Measurements from ENCODE around the gene USF1. TPM values are rescaled to one million over a fixed set of nuclear protein-coding genes. Genes with fewer than 3 reads are reported as not detected.

USF1 gene
- total and polyA plus RNA-seq, 8 donors = 7.2 to 566 (median 60.5) TPM

- H3K27me3 ChIP-seq = no peaks in the 10 kb centered on the region
- WGBS, 5 donors = 7 to 13% (median 9%) methylated on average over 3 of the region's 3 CpGs
- H3K4me1 ChIP-seq = peaks cover 10 to 46% (median 30%) of the 10 kb centered on the region in 4 donors
- H3K36me3 ChIP-seq = peaks cover 37 to 44% (median 43%) of the 10 kb centered on the region in 4 donors
- intact Hi-C loops (cut with DNase I; ENCODE audit: low total_unique reads) = no loop called here
- no peak for DNase-seq
- TF ChIP-seq, protein P1, sequence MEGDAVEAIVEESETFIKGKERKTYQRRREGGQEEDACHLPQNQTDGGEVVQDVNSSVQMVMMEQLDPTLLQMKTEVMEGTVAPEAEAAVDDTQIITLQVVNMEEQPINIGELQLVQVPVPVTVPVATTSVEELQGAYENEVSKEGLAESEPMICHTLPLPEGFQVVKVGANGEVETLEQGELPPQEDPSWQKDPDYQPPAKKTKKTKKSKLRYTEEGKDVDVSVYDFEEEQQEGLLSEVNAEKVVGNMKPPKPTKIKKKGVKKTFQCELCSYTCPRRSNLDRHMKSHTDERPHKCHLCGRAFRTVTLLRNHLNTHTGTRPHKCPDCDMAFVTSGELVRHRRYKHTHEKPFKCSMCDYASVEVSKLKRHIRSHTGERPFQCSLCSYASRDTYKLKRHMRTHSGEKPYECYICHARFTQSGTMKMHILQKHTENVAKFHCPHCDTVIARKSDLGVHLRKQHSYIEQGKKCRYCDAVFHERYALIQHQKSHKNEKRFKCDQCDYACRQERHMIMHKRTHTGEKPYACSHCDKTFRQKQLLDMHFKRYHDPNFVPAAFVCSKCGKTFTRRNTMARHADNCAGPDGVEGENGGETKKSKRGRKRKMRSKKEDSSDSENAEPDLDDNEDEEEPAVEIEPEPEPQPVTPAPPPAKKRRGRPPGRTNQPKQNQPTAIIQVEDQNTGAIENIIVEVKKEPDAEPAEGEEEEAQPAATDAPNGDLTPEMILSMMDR (IDR thresholded peaks at IDR 0.05) = no peak
- TF ChIP-seq POLR2A (IDR thresholded peaks at IDR 0.05) (no peak), POLR2AphosphoS5 (IDR thresholded peaks at IDR 0.05) (no peak), EP300 (IDR thresholded peaks at IDR 0.05) (no peak)
- no peaks in the 10 kb centered on the region for H3K9me3 ChIP-seq
- peak overlapping the region; percentile 30 to 86 (median 75) for H3K27ac ChIP-seq
- peak overlapping the region; percentile 60 to 71 (median 62) for H3K4me3 ChIP-seq
Measured at GRCh38 chr1:161039154-161039545, 6.6 kb downstream of the USF1 start.

DNA sequence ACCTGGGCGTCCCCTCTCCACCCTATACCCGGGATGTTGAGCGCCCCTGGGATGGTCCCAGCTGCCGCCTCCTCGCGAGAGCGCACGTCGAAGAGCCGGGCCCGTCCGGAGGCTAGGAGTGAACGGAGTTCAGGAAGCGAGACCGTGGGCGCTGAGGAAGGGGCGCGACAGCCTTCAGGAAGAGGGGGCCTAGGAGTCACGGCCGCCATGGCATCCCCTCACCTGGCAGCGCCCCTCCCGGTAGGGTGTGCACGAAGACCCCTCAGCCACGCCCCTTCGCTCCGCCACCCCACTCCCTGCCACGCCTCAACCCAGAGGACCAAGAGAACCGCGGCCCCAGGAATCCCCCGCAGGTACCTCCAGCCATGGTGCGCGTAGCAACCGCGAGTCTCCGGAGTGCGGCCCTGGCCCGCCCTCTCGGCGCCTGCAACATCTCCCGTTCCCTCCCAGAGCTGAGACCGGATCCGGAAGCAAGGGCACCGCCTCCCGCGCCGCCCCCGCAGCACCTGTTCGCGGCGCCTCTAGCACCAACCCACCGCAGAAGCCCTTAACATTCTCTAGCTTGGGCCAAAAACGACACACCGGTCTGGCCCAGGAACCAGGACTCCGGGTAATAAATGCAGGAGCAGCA is 7.1 kb downstream of the USF1 start, which contains the start of gene TSTD1:
TSS of gene TSTD1 (minus strand) at position 442 of the 631 bp plus-strand sequence. CDS start at position 367, 75 bp downstream.
- no peaks in the 10 kb centered on the region for H3K9me3 ChIP-seq
- intact Hi-C loops (cut with DNase I; ENCODE audit: low total_unique reads) = no loop called here
- TF ChIP-seq, protein P1 (IDR thresholded peaks at IDR 0.05) = no peak
- peak in 2 of 3 donors; percentile 59 to 84 for TF ChIP-seq POLR2AphosphoS5 (IDR thresholded peaks at IDR 0.05)
- TF ChIP-seq EP300 (IDR thresholded peaks at IDR 0.05) = no peak
- DNase-seq = peak; percentile 80 to 93
- peak within 1 kb of the TSS; percentile 30 to 86 (median 75) for H3K27ac ChIP-seq
- H3K27me3 ChIP-seq = no peaks in the 10 kb centered on the region
- H3K4me3 ChIP-seq = peak within 1 kb of the TSS; percentile 60 to 71 (median 62)
- peaks cover 6 to 40% (median 25%) of the 10 kb centered on the region in 4 donors for H3K4me1 ChIP-seq
- 9 to 19% (median 16%) methylated on average over 16 to 54 of the region's 54 CpGs for WGBS, 5 donors
- H3K36me3 ChIP-seq = peaks cover 37 to 44% (median 43%) of the 10 kb centered on the region in 4 donors

- peak overlapping the region; percentile 30 to 86 (median 75) for H3K27ac ChIP-seq
- TF ChIP-seq POLR2A (IDR thresholded peaks at IDR 0.05) (no peak), EP300 (IDR thresholded peaks at IDR 0.05) (no peak), POLR2AphosphoS5 (IDR thresholded peaks at IDR 0.05) (no peak)
- TF ChIP-seq, protein P1 (IDR thresholded peaks at IDR 0.05) = no peak
- DNase-seq = peak in 1 of 2 donors; percentile 56
- H3K4me3 ChIP-seq = peak overlapping the region; percentile 60 to 71 (median 62)
- no peaks in the 10 kb centered on the region for H3K27me3 ChIP-seq
- H3K36me3 ChIP-seq = peaks cover 37 to 39% (median 38%) of the 10 kb centered on the region in 4 donors
- intact Hi-C loops (cut with DNase I; ENCODE audit: low total_unique reads) = no loop called here
- whole genome bisulfite sequencing, 5 donors = 37 to 51% (median 43%) methylated on average over 20 to 21 of the region's 21 CpGs
- no peaks in the 10 kb centered on the region for H3K9me3 ChIP-seq
- H3K4me1 ChIP-seq = peaks cover 6 to 35% (median 18%) of the 10 kb centered on the region in 4 donors
Measured at GRCh38 chr1:161037661-161038522, 7.9 kb downstream of the USF1 start.

DNA sequence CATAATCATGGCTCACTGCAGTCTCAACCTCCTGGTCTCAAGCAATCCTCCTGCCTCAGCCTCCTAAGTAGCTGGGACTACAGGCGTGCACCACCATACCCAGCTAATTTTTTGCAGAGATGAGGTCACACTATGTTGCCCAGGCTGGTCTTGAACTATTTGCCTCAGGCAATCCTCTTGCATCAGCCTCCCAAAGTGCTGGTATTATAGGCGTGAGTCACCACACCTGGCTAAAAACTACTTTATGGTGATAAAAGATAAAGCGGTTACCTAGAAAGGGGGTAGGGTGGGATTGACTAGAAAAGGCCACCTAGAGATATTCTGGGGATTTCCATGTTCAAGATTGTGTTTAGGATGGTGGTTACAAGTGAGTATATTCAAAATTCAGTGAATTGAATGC is 12.0 kb downstream of the USF1 start:
- no peak for TF ChIP-seq POLR2AphosphoS5 (IDR thresholded peaks at IDR 0.05)
- no peak for TF ChIP-seq POLR2A (IDR thresholded peaks at IDR 0.05)
- no peak for TF ChIP-seq EP300 (IDR thresholded peaks at IDR 0.05)
- TF ChIP-seq, protein P1 (IDR thresholded peaks at IDR 0.05) = no peak
- H3K27me3 ChIP-seq = no peaks in the 10 kb centered on the region
- intact Hi-C loops (cut with DNase I; ENCODE audit: low total_unique reads) = no loop called here
- no peaks in the 10 kb centered on the region for H3K36me3 ChIP-seq
- no peak for DNase-seq
- WGBS, 5 donors = 90 to 96% (median 94%) methylated on average over 2 to 3 of the region's 3 CpGs
- no peaks in the 10 kb centered on the region for H3K9me3 ChIP-seq
- H3K4me1 ChIP-seq = peaks cover 6 to 23% (median 10%) of the 10 kb centered on the region in 4 donors
- H3K4me3 ChIP-seq = no peak overlapping the region
- H3K27ac ChIP-seq = no peak overlapping the region

Data from stomach (tissue), 9 donors.